Chondrocyte (in vitro differentiated cells): ENCODE data around the gene SRRM2. TPM values are rescaled to one million over a fixed set of nuclear protein-coding genes. Genes with fewer than 3 reads are reported as not detected.
"Not testable (repeated sequence)": the region's sequence is repeated elsewhere in the genome, so short reads cannot be mapped to it uniquely, and the experiment has no call there.

Source experiments
- DNase-seq: peaks from one replicate; pipeline ENCODE4 v3.0.0; 2021; ENCODE audit warnings: mixed read lengths, low spot score
- H3K27ac Mint-ChIP-seq: one replicate; pipeline ENCODE4 v1.8.0; 2021; ENCODE audit warnings: mild to moderate bottlenecking, moderate library complexity, mixed read lengths; ENCODE audit not compliant: unreplicated experiment
- H3K27me3 Mint-ChIP-seq: 2 replicates; pipeline ENCODE4 v1.8.0; 2021; ENCODE audit warnings: low read depth, mixed read lengths
- H3K36me3 Mint-ChIP-seq: 2 replicates; pipeline ENCODE4 v1.8.0; 2021; ENCODE audit warnings: low read depth, mixed read lengths
- H3K4me1 Mint-ChIP-seq: 2 replicates; pipeline ENCODE4 v1.8.0; 2021; ENCODE audit warnings: low read depth, mild to moderate bottlenecking, mixed read lengths
- H3K4me3 Mint-ChIP-seq: one replicate; pipeline ENCODE4 v1.8.0; 2021; ENCODE audit warnings: mild to moderate bottlenecking, moderate library complexity, mixed read lengths; ENCODE audit not compliant: unreplicated experiment
- H3K9me3 Mint-ChIP-seq: 2 replicates; pipeline ENCODE4 v1.8.0; 2021; ENCODE audit warnings: low read depth, mixed read lengths
- CTCF ChIP-seq: fragments of 200-600 bp; sonication (generic); IDR thresholded peaks from 2 replicates; pipeline ENCODE4 v1.5.0; 2021; ENCODE audit warnings: antibody characterized with exemption, mild to moderate bottlenecking, moderate library complexity
- total RNA-seq: library from RNA; stranded (reverse); gene quantifications from 3 replicates; pipeline ENCODE4 v1.2.1, GENCODE V29; 2021

Gene SRRM2
- total RNA-seq, 1 donor from 2014 or later: 363 TPM

GRCh38 chr16:2720719-2721633, 31.5 kb upstream of the SRRM2 start:
- no peaks in the 10 kb centered on the region for H3K9me3 Mint-ChIP-seq
- peaks cover 3% of the 10 kb centered on the region for H3K27me3 Mint-ChIP-seq
- peak overlapping the region; percentile 76 for H3K4me3 Mint-ChIP-seq
- TF ChIP-seq CTCF: peak; percentile 85
- peaks cover 4% of the 10 kb centered on the region for H3K4me1 Mint-ChIP-seq
- no peaks in the 10 kb centered on the region for H3K36me3 Mint-ChIP-seq
- DNase-seq: peak; percentile 95
- peak overlapping the region; percentile 49 for H3K27ac Mint-ChIP-seq

GRCh38 chr16:2721634-2722173, 30.7 kb upstream of the SRRM2 start:
- not testable (repeated sequence) for H3K27ac Mint-ChIP-seq, H3K36me3 Mint-ChIP-seq, H3K4me1 Mint-ChIP-seq, DNase-seq, H3K27me3 Mint-ChIP-seq, H3K9me3 Mint-ChIP-seq
- H3K4me3 Mint-ChIP-seq: peak overlapping the region; percentile 57

GRCh38 chr16:2724088-2724676, 28.3 kb upstream of the SRRM2 start:
- no peak for DNase-seq
- Mint-ChIP-seq H3K9me3 (no peaks in the 10 kb centered on the region), H3K36me3 (no peaks in the 10 kb centered on the region), H3K27me3 (peaks cover 3% of the 10 kb centered on the region), H3K4me3 (no peak overlapping the region), H3K4me1 (peaks cover 3% of the 10 kb centered on the region), H3K27ac (no peak overlapping the region)
- no peak for TF ChIP-seq CTCF

- Mint-ChIP-seq H3K27ac (no peak overlapping the region), H3K27me3 (peaks cover 3% of the 10 kb centered on the region), H3K4me1 (peaks cover 3% of the 10 kb centered on the region), H3K4me3 (no peak overlapping the region), H3K9me3 (no peaks in the 10 kb centered on the region), H3K36me3 (no peaks in the 10 kb centered on the region)
- no peak for TF ChIP-seq CTCF
- DNase-seq: no peak
Observed at GRCh38 chr16:2724816-2725348, 27.6 kb upstream of the SRRM2 start.

GRCh38 chr16:2726923-2727322, 25.5 kb upstream of the SRRM2 start:
- Mint-ChIP-seq H3K27ac (no peak overlapping the region), H3K9me3 (no peaks in the 10 kb centered on the region), H3K27me3 (peaks cover 3% of the 10 kb centered on the region), H3K36me3 (no peaks in the 10 kb centered on the region), H3K4me3 (no peak overlapping the region), H3K4me1 (peaks cover 3% of the 10 kb centered on the region)
- no peak for DNase-seq
- TF ChIP-seq CTCF: no peak
